Activated B cell treated with CpG ODN at 0.5 μM for 24 hours (primary cell): Measurements from ENCODE around the gene IL6ST. TPM values are rescaled to one million over a fixed set of nuclear protein-coding genes. Genes with fewer than 3 reads are reported as not detected.
A peak's percentile ranks its signal among the peaks of the same experiment; 100 is the strongest.

ENCODE experiments used
- ATAC-seq: fragments of 200-7000 bp; cut with Tn5 transposase; one replicate; pipeline ENCODE4 v1.10.0; 2021; ENCODE audit warnings: low read depth, mild to moderate bottlenecking, moderate library complexity
- CTCF ChIA-PET: fragments of 350-600 bp; sonication (Branson Sonifier 250); formaldehyde crosslinking; loops from one replicate; lab custom pipeline; 2021; ENCODE audit warnings: antibody characterized with exemption; lab: Charles Lee
- POLR2A ChIA-PET: fragments of 350-600 bp; sonication (Branson Sonifier 250); formaldehyde crosslinking; loops from one replicate; lab custom pipeline; 2021; ENCODE audit warnings: antibody characterized with exemption; lab: Charles Lee
- DNase-seq: peaks from one replicate; pipeline ENCODE4 v3.0.0; 2022
- H3K27ac Mint-ChIP-seq: one replicate; pipeline ENCODE4 v1.8.0; 2020; ENCODE audit warnings: mixed read lengths
- H3K27me3 Mint-ChIP-seq: one replicate; pipeline ENCODE4 v1.8.0; 2021; ENCODE audit warnings: mixed read lengths
- H3K36me3 Mint-ChIP-seq: one replicate; pipeline ENCODE4 v1.8.0; 2021; ENCODE audit warnings: low read depth, mixed read lengths
- H3K4me1 Mint-ChIP-seq: one replicate; pipeline ENCODE4 v1.8.0; 2021; ENCODE audit warnings: mixed read lengths
- H3K4me3 Mint-ChIP-seq: one replicate; pipeline ENCODE4 v1.8.0; 2020; ENCODE audit warnings: mild to moderate bottlenecking, mixed read lengths
- H3K9me3 Mint-ChIP-seq: one replicate; pipeline ENCODE4 v1.8.0; 2020; ENCODE audit warnings: mixed read lengths
- intact Hi-C: fragments of 100-400 bp; cut with micrococcal nuclease; formaldehyde crosslinking; loops from one replicate; pipeline ENCODE4 v1.15.1; 2024
- total RNA-seq: library from RNA; stranded (reverse); gene quantifications from 2 replicates; pipeline ENCODE4 v1.2.3, GENCODE V29; 2022
- TF ChIP-seq, protein P1 (sequence below): fragments of 200-600 bp; IDR thresholded peaks from one replicate; pipeline ENCODE4 v1.8.0; 2022; ENCODE audit warnings: antibody characterized with exemption, mild to moderate bottlenecking

Gene IL6ST
- total RNA-seq, 1 donor from 2014 or later, result 48.3 TPM

GRCh38 chr5:55903121-55903701 is 91.6 kb downstream of the IL6ST start:
- ChIA-PET CTCF (no interaction called here), POLR2A (interaction anchor here (0.7 to 1.1 kb wide), 3 partner anchors 20 to 578 kb away, joined by 3 to 4 read pairs (median 3); no protein-coding TSS in a partner anchor)
- H3K9me3 Mint-ChIP-seq, result no peaks in the 10 kb centered on the region
- H3K27ac Mint-ChIP-seq, result peak overlapping the region; percentile 56
- H3K4me3 Mint-ChIP-seq, result peak overlapping the region; percentile 56
- peak; percentile 62 for DNase-seq
- no peaks in the 10 kb centered on the region for H3K36me3 Mint-ChIP-seq
- peak; percentile 96 for ATAC-seq
- intact Hi-C loops, result loop anchor here (1.0 to 10.0 kb wide), 3 partner anchors 92 to 366 kb away; partner anchors contain the start of gene SLC38A9
- H3K27me3 Mint-ChIP-seq, result peaks cover 8% of the 10 kb centered on the region
- peaks cover 17% of the 10 kb centered on the region for H3K4me1 Mint-ChIP-seq
- TF ChIP-seq, protein P1, sequence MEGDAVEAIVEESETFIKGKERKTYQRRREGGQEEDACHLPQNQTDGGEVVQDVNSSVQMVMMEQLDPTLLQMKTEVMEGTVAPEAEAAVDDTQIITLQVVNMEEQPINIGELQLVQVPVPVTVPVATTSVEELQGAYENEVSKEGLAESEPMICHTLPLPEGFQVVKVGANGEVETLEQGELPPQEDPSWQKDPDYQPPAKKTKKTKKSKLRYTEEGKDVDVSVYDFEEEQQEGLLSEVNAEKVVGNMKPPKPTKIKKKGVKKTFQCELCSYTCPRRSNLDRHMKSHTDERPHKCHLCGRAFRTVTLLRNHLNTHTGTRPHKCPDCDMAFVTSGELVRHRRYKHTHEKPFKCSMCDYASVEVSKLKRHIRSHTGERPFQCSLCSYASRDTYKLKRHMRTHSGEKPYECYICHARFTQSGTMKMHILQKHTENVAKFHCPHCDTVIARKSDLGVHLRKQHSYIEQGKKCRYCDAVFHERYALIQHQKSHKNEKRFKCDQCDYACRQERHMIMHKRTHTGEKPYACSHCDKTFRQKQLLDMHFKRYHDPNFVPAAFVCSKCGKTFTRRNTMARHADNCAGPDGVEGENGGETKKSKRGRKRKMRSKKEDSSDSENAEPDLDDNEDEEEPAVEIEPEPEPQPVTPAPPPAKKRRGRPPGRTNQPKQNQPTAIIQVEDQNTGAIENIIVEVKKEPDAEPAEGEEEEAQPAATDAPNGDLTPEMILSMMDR, result no peak

GRCh38 chr5:55902696-55903095 is 92.1 kb downstream of the IL6ST start:
- intact Hi-C loops, result loop anchor here (1.0 to 10.0 kb wide), 3 partner anchors 93 to 365 kb away; partner anchors contain the start of gene SLC38A9
- POLR2A ChIA-PET, result interaction anchor here (0.7 to 1.1 kb wide), 3 partner anchors 20 to 579 kb away, joined by 3 to 4 read pairs (median 3); no protein-coding TSS in a partner anchor

DNA sequence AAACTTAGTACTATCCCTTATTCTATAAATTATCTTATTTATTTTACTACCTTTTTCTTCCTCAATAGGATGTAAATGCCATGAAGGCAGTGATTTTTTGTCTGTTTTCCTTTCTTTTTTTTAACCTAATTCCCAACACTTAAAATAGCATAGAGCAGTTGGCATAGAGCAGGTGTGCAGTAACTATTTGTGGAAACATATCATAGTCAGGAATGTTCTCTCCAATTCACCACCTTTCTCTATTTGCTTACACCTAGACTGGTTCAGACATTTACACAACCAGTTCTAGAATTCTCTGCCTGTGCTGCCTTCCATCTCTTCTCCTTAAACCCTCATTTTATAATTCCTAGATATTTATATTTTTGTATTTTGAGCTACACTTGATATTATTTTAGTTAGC is 94.0 kb downstream of the IL6ST start:
- no peak overlapping the region for H3K27ac Mint-ChIP-seq
- H3K36me3 Mint-ChIP-seq, result no peaks in the 10 kb centered on the region
- DNase-seq (no peak), ATAC-seq (no peak)
- TF ChIP-seq, protein P1, result no peak
- ChIA-PET CTCF (no interaction called here), POLR2A (no interaction called here)
- H3K9me3 Mint-ChIP-seq, result no peaks in the 10 kb centered on the region
- peaks cover 15% of the 10 kb centered on the region for H3K27me3 Mint-ChIP-seq
- intact Hi-C loops, result loop anchor here (5.0 to 10.0 kb wide), 2 partner anchors 186 to 363 kb away; partner anchors contain the start of gene SLC38A9
- peaks cover 17% of the 10 kb centered on the region for H3K4me1 Mint-ChIP-seq
- no peak overlapping the region for H3K4me3 Mint-ChIP-seq

More at GRCh38 chr5:55902696-55903095, 92.1 kb downstream of the IL6ST start:
- CTCF ChIA-PET, result no interaction called here
- Mint-ChIP-seq H3K9me3 (no peaks in the 10 kb centered on the region), H3K4me3 (peak overlapping the region; percentile 56), H3K27ac (no peak overlapping the region), H3K36me3 (no peaks in the 10 kb centered on the region), H3K4me1 (peaks cover 17% of the 10 kb centered on the region), H3K27me3 (peaks cover 8% of the 10 kb centered on the region)
- no peak for DNase-seq
- no peak for ATAC-seq
- TF ChIP-seq, protein P1, result no peak

GRCh38 chr5:55900068-55900467 is 94.7 kb downstream of the IL6ST start:
- no peak for DNase-seq
- intact Hi-C loops, result loop anchor here (5.0 to 10.0 kb wide), 2 partner anchors 185 to 363 kb away; partner anchors contain the start of gene SLC38A9
- POLR2A ChIA-PET, result no interaction called here
- Mint-ChIP-seq H3K27me3 (peaks cover 15% of the 10 kb centered on the region), H3K4me3 (no peak overlapping the region), H3K9me3 (no peaks in the 10 kb centered on the region), H3K27ac (no peak overlapping the region), H3K4me1 (peaks cover 17% of the 10 kb centered on the region), H3K36me3 (no peaks in the 10 kb centered on the region)
- TF ChIP-seq, protein P1, result no peak
- ATAC-seq, result no peak
- CTCF ChIA-PET, result no interaction called here

DNA sequence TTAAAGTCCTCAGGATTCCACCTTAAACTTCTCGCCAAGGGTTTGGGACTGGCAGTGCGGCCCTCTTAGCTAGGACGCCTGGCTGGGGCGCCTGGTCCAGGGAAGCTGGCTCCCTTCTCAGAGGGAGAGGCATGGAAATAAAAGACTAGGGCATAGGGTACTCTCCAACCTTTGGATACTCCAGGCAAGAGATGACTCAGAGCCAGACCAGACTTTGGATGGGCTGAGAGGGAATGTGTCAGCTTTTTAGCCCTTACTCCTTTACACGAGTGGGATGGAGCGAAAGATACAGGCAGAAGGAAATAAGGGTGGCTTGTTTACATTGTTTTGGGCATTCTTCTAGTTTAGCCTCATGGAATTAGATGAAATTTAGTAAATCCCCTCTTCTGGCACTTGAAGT is 95.4 kb downstream of the IL6ST start:
- POLR2A ChIA-PET, result no interaction called here

More for the DNA sequence above, 95.4 kb downstream of the IL6ST start:
- peaks cover 15% of the 10 kb centered on the region for H3K27me3 Mint-ChIP-seq
- intact Hi-C loops, result no loop called here
- CTCF ChIA-PET, result no interaction called here
- H3K4me1 Mint-ChIP-seq, result peaks cover 17% of the 10 kb centered on the region
- DNase-seq (no peak), ATAC-seq (no peak)
- H3K36me3 Mint-ChIP-seq, result no peaks in the 10 kb centered on the region
- TF ChIP-seq, protein P1, result no peak
- no peaks in the 10 kb centered on the region for H3K9me3 Mint-ChIP-seq
- no peak overlapping the region for H3K27ac Mint-ChIP-seq
- H3K4me3 Mint-ChIP-seq, result no peak overlapping the region
